HepG2 (cell line): ENCODE data around the gene TUBB4B. TPM values are rescaled to one million over a fixed set of nuclear protein-coding genes. Genes with fewer than 3 reads are reported as not detected.

Source experiments
- GFI1 ChIP-seq: sonication (generic); formaldehyde crosslinking; IDR thresholded peaks from 2 replicates; pipeline ENCODE4 v1.5.0; 2020; ENCODE audit warnings: missing genetic modification reagents, mild to moderate bottlenecking, borderline replicate concordance
- HBP1 ChIP-seq: IDR thresholded peaks from 2 replicates; pipeline ENCODE4 v1.6.1; 2016; ENCODE audit warnings: low read depth, control low read depth
- IRF9 ChIP-seq: sonication (generic); formaldehyde crosslinking; IDR thresholded peaks from 2 replicates; pipeline ENCODE4 v1.8.0; 2022; ENCODE audit warnings: missing genetic modification reagents, mild to moderate bottlenecking, borderline replicate concordance
- MATR3 ChIP-seq: sonication (generic); formaldehyde crosslinking; IDR thresholded peaks from 2 replicates; pipeline ENCODE4 v1.4.0; 2020; ENCODE audit warnings: missing genetic modification reagents
- MBD4 ChIP-seq: IDR thresholded peaks from 2 replicates; pipeline ENCODE4 v1.6.1; 2012; ENCODE audit warnings: low read length, inconsistent platforms, borderline replicate concordance
- NFE2L1 ChIP-seq: sonication (generic); formaldehyde crosslinking; IDR thresholded peaks from 2 replicates; pipeline ENCODE4 v1.4.0; 2020; ENCODE audit warnings: missing genetic modification reagents, mild to moderate bottlenecking, borderline replicate concordance
- NR2F6 ChIP-seq, 2 experiments: IDR thresholded peaks; 2 replicates each; pipeline ENCODE4 v1.6.1; 2016; ENCODE audit warnings: antibody characterized with exemption in 1 of 2, mild to moderate bottlenecking in 1 of 2
- PHB2 ChIP-seq: fragments of 450-650 bp; IDR thresholded peaks from 2 replicates; pipeline ENCODE4 v1.6.1; 2018; ENCODE audit not compliant: partially characterized antibody
- PPARG ChIP-seq: conservative IDR thresholded peaks from 2 replicates; pipeline ENCODE4 v1.6.1; 2016; ENCODE audit warnings: missing biosample characterization, missing genetic modification reagents
- RORA ChIP-seq: sonication (generic); formaldehyde crosslinking; IDR thresholded peaks from 2 replicates; pipeline ENCODE4 v1.5.0; 2020; ENCODE audit warnings: mild to moderate bottlenecking, missing genetic modification reagents, moderate library complexity
- SAP130 ChIP-seq: IDR thresholded peaks from 2 replicates; pipeline ENCODE4 v1.6.1; 2016; ENCODE audit warnings: low read depth
- SMYD3 ChIP-seq: sonication (generic); formaldehyde crosslinking; IDR thresholded peaks from 2 replicates; pipeline ENCODE4 v1.8.1; 2023; ENCODE audit warnings: mild to moderate bottlenecking, missing genetic modification reagents
- STAT6 ChIP-seq: sonication (generic); formaldehyde crosslinking; IDR thresholded peaks from 2 replicates; pipeline ENCODE4 v1.4.0; 2020; ENCODE audit warnings: missing genetic modification reagents, mild to moderate bottlenecking, borderline replicate concordance
- ZFP36 ChIP-seq: fragments of 150-350 bp; IDR thresholded peaks from 2 replicates; pipeline ENCODE4 v1.6.1; 2018; ENCODE audit warnings: borderline replicate concordance, low read length, low read depth; ENCODE audit not compliant: partially characterized antibody
- ZFX ChIP-seq: sonication (generic); formaldehyde crosslinking; IDR thresholded peaks from 2 replicates; pipeline ENCODE4 v1.4.0; 2020; ENCODE audit warnings: mild to moderate bottlenecking, low read depth, missing genetic modification reagents, moderate library complexity
- ZFY ChIP-seq: sonication (generic); formaldehyde crosslinking; IDR thresholded peaks from 2 replicates; pipeline ENCODE4 v1.4.0; 2020; ENCODE audit warnings: missing genetic modification reagents
- ZNF10 ChIP-seq: sonication (generic); formaldehyde crosslinking; IDR thresholded peaks from 2 replicates; pipeline ENCODE4 v1.4.0; 2020; ENCODE audit warnings: mild to moderate bottlenecking, low read depth, missing genetic modification reagents, borderline replicate concordance
- ZNF143 ChIP-seq: sonication (generic); formaldehyde crosslinking; IDR thresholded peaks from 2 replicates; pipeline ENCODE4 v1.4.0; 2020; ENCODE audit warnings: missing genetic modification reagents
- ZNF253 ChIP-seq: sonication (generic); formaldehyde crosslinking; IDR thresholded peaks from 2 replicates; pipeline ENCODE4 v1.8.0; 2022; ENCODE audit warnings: mild to moderate bottlenecking, missing genetic modification reagents, borderline replicate concordance
- ZNF30 ChIP-seq: sonication (generic); formaldehyde crosslinking; IDR thresholded peaks from 2 replicates; pipeline ENCODE4 v1.5.0; 2020; ENCODE audit warnings: mild to moderate bottlenecking, missing genetic modification reagents
- ZNF383 ChIP-seq: sonication (generic); formaldehyde crosslinking; IDR thresholded peaks from 2 replicates; pipeline ENCODE4 v1.4.0; 2020; ENCODE audit warnings: missing genetic modification reagents, mild to moderate bottlenecking, borderline replicate concordance
- ZNF644 ChIP-seq: IDR thresholded peaks from 2 replicates; pipeline ENCODE4 v1.6.1; 2016; ENCODE audit warnings: low read depth
- polyA plus RNA-seq, 8 experiments: library from polyadenylated mRNA; depleted of rRNA in 3 of 8; stranded (reverse) in 7 of 8; unstranded in 1 of 8; fragments of >200 nt; fragmentation: Illumina TruSeq in 4 of 8; extraction: Trizol in 4 of 8; gene quantifications; 2 replicates each; pipeline versions ENCODE4 v1.2.1 to v1.2.3, GENCODE V29; 2011 to 2016; ENCODE audit warnings: low read depth in 4 of 8, missing spikeins in 1 of 8, mixed read lengths in 1 of 8; ENCODE audit not compliant: insufficient read depth in 1 of 8
- total RNA-seq, 5 experiments: library from RNA; depleted of rRNA; stranded (reverse); fragments of >200 nt; fragmentation: Illumina TruSeq; extraction: Trizol; gene quantifications; 2 replicates each; pipeline ENCODE4 v1.2.3, GENCODE V29; 2016; ENCODE audit warnings: low read depth in 1 of 5
- TF ChIP-seq, protein P1 (sequence below), 2 experiments: fragments of 450-650 bp in 1 of 2; sonication (generic) in 1 of 2; formaldehyde crosslinking; IDR thresholded peaks; 2 replicates each; pipeline versions ENCODE4 v1.5.0 to v1.8.0; 2020 to 2022; ENCODE audit warnings: mild to moderate bottlenecking in 1 of 2, missing genetic modification reagents in 1 of 2

Gene TUBB4B
- total and polyA plus RNA-seq, 2 of the 13 experiments (the other 11 are each of a cell fraction or from before 2014, with no cell fraction given), result 182 to 412 TPM

DNA sequence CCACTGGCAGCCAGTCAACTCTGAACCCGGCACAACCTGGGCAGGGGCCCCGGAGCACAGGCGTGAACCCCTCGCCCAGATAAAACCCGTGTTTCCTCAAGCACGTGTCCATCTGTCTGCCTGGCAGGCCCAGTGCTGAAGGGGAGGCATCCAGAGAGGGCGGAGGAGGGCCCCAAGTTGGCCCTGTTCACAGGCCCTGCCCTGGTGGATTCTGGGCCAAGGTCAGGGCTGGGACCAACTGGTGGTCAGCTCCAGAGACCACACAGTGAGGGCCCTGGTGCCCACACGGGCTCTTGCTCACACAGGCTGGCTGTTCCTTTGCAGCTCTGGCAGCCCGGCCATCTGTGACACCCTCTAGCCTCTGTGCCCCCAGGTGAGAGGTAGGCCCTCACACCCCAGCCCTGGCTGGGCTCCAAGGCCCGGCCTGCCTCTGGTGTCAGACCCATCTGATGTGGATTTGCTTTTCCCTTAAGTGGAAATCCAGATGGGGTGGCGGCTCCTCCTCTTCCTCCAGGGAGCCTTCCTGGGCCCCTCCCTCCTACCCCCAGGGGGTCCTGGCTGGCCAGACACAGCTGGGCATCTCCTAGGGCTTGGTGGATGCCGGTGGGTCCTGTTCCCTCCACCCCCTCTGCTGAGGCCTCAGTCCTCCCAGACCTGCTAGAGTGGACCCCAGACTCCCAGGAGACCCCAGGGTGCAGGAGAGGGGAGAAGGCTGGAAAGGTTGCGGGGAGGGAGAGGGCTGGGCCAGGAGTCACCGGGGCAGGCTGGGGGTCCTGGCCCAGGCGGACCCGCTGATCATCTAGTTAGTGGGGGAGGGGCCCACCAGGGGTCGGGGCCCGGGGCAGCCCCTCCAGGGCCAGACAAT lies 9.5 kb downstream of the TUBB4B start (continued):
- no peak for TF ChIP-seq NR2F6 (IDR thresholded peaks at IDR 0.05)
- TF ChIP-seq NR2F6 (CRISPR knock-in tag; IDR thresholded peaks at IDR 0.05), result no peak
- no peak for TF ChIP-seq ZNF253 (CRISPR knock-in tag)
- no peak for TF ChIP-seq RORA (CRISPR knock-in tag)
- TF ChIP-seq MBD4, result no peak
- TF ChIP-seq NFE2L1, result no peak
- TF ChIP-seq IRF9, result peak; percentile 52; the same call in 1 of the 2 replicates
- TF ChIP-seq GFI1 (CRISPR knock-in tag), result no peak
- no peak for TF ChIP-seq ZNF644 (CRISPR knock-in tag)
- TF ChIP-seq PHB2, result no peak
- TF ChIP-seq ZNF383, result no peak
- no peak for TF ChIP-seq ZNF143 (CRISPR knock-in tag)
- TF ChIP-seq MATR3 (CRISPR knock-in tag), result no peak
- no peak for TF ChIP-seq SMYD3 (CRISPR knock-in tag)
- TF ChIP-seq HBP1, result no peak
- TF ChIP-seq ZNF30 (CRISPR knock-in tag), result no peak
- peak; percentile 78 for TF ChIP-seq ZFX (CRISPR knock-in tag)
- TF ChIP-seq PPARG, result no peak
- TF ChIP-seq ZFP36, result no peak
- TF ChIP-seq SAP130 (CRISPR knock-in tag), result peak; percentile 65
- TF ChIP-seq ZNF10 (CRISPR knock-in tag), result no peak
- TF ChIP-seq STAT6 (CRISPR knock-in tag), result no peak
- TF ChIP-seq, protein P1, sequence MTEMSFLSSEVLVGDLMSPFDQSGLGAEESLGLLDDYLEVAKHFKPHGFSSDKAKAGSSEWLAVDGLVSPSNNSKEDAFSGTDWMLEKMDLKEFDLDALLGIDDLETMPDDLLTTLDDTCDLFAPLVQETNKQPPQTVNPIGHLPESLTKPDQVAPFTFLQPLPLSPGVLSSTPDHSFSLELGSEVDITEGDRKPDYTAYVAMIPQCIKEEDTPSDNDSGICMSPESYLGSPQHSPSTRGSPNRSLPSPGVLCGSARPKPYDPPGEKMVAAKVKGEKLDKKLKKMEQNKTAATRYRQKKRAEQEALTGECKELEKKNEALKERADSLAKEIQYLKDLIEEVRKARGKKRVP (CRISPR knock-in tag; IDR thresholded peaks at IDR 0.05), result no peak
- TF ChIP-seq ZFY (CRISPR knock-in tag), result peak; percentile 65
